ENCODE results near the gene MCM8.

Gene MCM8

DNA sequence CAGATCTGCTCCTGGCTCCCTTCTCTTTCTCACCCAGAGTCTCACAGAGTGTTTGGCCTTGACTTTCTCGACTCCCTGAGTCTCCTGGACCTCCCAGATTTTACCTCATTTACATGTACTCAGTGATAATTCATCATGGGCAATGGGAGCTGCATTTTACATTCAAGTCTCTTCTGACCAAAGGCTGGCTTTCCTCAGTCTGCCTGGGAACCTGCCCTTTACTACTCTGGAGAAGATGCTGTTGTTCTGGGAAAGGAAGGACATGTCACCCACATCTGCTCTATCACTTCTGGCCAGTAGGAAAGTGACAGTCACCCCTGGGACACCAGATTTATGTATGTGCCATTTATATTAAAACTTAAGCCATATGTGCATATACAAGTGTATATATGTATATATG lies 96.0 kb downstream of the MCM8 start:
- DNase-seq = no peak

DNA sequence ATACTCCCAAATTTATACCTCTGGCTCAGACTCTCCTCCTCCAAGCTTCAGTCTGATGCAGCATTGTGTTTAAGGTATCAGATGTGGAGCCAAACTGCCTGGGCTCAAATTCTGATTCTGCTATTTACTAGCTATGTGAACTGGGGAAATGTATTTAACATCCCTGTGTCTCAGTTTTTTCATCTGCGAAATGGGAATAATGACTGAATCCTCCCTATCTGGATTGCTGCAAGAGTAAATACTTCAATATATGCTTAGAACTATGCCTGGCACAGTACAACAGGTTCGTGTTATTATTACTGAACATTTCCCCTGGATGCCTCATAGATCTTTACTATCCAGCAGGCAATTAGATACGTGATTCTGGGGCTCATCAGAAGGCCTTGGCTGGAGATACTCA lies 97.9 kb downstream of the MCM8 start:
- DNase-seq = no peak

Data from MV-4-11 (cell line).